OCI-M1 (cell line): ENCODE results near the gene PAPSS1.
A peak's percentile ranks its signal among the peaks of the same experiment; 100 is the strongest.

Experiments used
- DNase-seq: peaks from one replicate; lab custom pipeline; 2025; lab: John Stamatoyannopoulos, UW

The PAPSS1 gene

GRCh38 chr4:107629318-107629717 is 90.7 kb downstream of the PAPSS1 start:
- DNase-seq = no peak

DNA sequence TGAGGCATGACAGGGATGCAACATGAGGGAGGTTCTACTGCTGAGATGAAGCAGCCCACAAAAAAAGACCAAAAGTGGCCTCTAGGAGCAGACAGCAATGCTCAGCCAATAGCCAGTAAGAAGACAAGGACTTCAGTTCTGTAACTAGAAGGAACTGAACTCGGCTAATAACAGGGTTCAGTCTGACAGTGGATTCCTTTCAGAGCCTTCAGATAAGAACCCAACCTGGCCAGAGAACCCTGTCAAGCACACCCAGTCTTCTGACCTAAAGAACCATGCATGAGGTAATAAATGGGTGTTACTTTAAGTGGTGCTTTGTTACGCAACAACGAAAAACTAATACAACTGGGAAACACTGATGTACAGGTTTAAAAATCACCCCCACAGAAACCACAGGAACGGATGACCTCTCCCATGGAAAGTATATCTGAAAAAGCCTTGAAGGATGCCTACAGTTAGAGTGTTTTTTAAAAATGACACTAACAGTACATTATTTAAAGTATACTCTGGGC is 94.6 kb downstream of the PAPSS1 start:
- no peak for DNase-seq

- peak; percentile 6 for DNase-seq
These were observed 96.0 kb downstream of the PAPSS1 start for GRCh38 chr4:107624024-107624423.

DNA sequence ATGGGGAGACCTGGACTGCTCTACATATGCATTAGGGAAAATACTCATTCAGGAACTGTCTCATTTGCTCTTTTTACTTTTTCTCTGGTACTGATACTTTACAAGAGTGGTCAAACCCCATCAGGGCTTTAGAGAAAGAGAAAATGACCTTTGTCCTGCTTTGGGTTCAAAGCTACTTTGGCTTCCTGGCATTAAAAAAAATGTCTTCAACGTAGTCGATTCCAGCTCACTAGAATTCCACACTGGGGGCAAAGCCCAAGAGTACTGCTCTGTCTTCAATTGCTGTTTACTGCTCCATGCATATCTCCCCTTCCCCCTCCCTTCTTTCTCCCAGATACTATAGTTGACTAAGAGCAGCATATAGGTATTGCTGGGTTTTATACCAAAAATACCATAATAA is 98.0 kb downstream of the PAPSS1 start:
- DNase-seq = no peak

DNA sequence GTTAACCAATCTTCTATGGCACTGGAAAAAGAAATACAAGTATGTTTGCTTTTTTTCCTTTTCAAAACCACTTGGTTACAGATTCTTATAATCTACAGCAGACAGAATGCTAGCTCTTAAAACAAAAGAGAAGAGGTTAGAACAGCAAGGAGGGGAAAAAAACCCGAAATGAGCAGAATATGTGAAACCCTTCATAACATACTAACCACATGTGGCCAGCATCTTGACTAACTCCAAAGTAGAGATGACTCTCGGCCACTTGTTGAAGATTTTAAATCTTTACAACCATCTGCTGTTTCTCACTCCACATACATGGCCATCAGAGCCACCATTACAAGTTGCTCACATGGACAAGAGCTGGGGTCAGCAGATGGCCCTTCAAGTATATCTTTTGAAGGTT is 100.3 kb downstream of the PAPSS1 start:
- DNase-seq = no peak

DNA sequence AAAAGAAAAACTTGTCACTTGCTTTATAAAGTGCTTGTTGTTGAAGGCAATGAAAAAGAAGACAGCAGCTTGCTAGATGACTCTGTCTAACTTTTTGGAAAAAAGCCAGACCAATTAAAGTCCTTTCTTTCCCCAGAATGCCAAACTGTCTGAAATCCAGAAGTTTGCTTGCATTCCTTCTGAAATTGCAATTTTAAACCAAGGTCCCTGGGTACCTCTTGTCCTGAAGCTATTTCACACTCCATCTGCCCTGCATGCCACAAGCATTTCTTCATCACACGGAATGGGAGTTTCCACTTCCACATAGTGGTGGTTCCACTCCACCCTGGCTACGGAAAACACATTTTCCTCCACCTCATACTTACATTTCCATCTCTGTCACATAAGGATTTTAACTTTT is 101.0 kb downstream of the PAPSS1 start:
- DNase-seq = no peak

DNA sequence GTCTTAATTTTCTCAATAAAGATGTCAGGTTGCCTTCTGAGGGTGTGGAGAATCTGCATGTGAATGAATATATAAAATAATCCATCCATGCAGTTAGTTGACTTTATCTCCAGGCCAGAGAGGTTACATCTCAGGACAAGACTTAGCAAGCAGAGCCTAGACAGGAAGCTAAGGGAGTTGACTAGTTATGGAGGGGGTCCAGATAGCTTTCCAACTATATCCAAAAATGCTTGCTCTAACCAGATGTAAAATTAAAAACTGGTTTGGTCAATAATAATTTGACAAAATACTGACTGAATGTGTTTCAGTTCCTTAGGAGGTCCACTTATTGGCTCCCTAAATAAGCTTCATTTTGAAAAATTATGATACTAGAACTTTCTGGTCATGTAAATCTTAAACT is 101.4 kb downstream of the PAPSS1 start:
- no peak for DNase-seq

DNA sequence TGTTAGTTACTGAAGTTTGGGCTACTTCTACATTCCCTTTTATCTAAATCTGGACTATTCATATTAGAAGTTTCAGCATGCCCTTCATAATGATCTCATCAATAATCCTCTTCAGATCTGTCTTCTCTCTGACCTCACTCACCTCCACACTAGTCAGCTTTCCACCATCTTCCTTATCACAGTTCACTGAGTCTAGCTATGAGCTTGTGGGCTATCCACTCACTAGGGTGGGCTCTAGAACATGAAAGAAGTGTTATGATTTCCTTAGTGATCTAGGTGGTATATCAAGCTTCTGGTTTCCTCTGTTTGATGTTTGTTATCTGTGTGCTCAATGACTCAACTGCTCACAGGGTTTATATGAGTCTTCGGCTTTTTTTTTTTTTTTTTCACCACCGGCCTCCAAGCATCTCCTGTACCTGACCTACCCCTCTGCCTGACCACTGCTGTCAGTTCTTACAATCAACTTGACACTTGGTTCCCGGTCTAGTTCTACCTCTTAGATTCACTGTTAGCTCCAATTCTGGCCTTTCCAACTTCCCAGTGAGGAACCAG is 103.1 kb downstream of the PAPSS1 start:
- no peak for DNase-seq

DNA sequence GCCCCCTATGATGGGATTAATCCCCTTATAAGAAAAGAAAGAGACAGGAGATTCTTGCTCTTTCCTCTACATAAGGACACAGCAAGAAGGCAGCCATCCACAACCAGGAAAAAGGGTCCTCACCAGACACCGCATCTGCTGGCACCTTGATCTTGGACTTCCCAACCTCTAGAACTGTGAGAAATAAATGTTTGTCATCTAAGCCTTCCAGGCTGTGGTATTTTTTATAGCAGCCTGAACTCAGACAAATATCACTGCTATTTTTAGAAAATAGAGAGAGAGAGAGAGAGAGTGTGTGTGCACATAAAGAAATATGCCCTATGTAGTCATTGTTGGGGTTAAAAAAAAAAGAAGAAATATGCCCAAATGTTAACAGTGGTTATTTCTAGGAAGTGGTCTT is 104.2 kb downstream of the PAPSS1 start:
- DNase-seq = no peak

DNA sequence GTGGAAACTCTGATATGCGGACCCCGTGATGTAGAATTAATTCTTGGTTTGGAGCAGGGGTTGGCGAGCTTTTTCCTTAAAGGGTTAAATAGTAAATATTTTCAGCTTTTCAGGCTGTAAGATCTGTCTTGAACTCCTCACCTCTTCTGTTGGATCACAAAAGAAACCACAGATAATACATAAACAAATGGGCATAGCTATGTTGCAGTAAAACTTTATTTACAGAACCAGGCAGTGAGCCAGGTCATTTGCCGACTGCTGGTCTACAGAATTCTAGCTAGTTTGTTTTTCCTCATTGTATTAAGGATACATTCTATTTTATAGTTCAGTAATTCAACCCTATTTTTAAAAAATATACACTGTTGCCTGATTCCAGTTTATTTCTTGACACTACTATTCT is 116.6 kb downstream of the PAPSS1 start:
- DNase-seq = no peak

- DNase-seq = no peak
These were observed 119.1 kb downstream of the PAPSS1 start for GRCh38 chr4:107600983-107601382.

- DNase-seq = no peak
These were observed 119.6 kb downstream of the PAPSS1 start for GRCh38 chr4:107600436-107600835.

- no peak for DNase-seq
These were observed 120.2 kb downstream of the PAPSS1 start for GRCh38 chr4:107599841-107600240.

- no peak for DNase-seq
These were observed 126.8 kb downstream of the PAPSS1 start for GRCh38 chr4:107593230-107593629.

GRCh38 chr4:107592519-107592918 is 127.5 kb downstream of the PAPSS1 start:
- peak; percentile 89 for DNase-seq

- DNase-seq = no peak
These were observed 130.8 kb downstream of the PAPSS1 start for GRCh38 chr4:107589269-107589668.

- DNase-seq = no peak
These were observed 133.7 kb downstream of the PAPSS1 start for GRCh38 chr4:107586371-107586770.

DNA sequence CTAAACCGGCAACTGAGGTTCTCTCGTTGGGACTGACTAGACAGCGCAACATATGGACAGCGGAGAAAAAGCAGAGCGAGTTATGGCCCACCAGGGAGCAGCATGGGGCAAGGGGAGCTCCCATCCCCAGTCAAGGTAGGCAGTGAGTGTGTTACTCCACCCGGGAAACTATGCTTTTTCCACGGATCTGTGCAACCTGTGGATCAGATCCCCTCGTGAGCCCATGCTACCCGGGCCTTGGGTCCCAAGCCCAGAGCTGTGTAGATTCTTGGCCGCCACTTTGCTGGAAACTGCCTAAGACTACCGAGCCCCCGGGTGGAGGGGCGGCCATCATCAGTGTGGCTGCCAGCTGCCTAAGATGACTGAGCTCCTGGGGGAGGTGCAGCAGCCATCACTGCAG is 140.9 kb downstream of the PAPSS1 start:
- DNase-seq = no peak

GRCh38 chr4:107578321-107578720 is 141.7 kb downstream of the PAPSS1 start:
- no peak for DNase-seq

- DNase-seq = no peak
These were observed 142.3 kb downstream of the PAPSS1 start for GRCh38 chr4:107577743-107578142.

DNA sequence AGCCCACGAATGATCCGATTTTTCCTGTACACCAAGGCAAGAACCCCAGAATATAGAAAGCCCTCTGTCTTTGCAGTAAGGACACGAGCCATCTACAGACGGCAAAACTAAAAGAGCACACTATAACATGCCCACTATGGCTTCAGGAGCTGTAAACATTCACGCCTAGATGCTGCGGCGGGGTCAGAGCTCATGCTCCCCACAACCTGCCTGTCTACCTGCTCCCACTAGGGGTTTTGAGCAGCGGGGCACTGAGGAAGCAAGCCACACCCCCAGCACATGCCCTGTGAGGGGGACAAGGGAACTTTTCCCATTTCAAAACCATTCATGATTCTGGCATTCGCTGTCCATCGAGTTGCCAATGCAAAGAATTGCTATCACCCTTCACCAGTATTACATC is 144.8 kb downstream of the PAPSS1 start:
- DNase-seq = no peak

GRCh38 chr4:107572281-107572680 is 147.8 kb downstream of the PAPSS1 start:
- DNase-seq = no peak

GRCh38 chr4:107570952-107571351 is 149.1 kb downstream of the PAPSS1 start:
- DNase-seq = no peak

DNA sequence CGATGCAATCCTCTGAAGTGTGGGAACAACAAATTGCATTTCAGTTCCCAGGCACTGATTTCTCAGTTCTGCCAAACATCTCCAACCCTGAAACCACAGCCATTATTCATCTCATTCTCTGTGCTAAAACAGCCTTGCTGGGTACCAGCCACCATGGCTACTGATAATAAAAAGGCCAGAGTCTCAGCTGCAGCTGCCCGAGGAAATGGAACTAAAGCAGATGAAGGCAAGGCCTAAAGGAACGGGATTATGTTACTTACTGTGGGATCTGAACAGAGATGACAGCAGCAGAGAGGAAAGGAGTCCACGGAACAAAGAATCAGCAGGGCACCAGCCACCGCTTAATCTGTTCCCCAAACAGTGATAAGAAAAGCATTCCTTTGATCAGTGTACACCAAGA is 155.7 kb downstream of the PAPSS1 start:
- no peak for DNase-seq
